ENCODE measurements around the gene PDZK1.
A peak's percentile ranks its signal among the peaks of the same experiment; 100 is the strongest.
"Not testable (repeated sequence)": the region's sequence is repeated elsewhere in the genome, so short reads cannot be mapped to it uniquely, and the experiment has no call there.

The PDZK1 gene

DNA sequence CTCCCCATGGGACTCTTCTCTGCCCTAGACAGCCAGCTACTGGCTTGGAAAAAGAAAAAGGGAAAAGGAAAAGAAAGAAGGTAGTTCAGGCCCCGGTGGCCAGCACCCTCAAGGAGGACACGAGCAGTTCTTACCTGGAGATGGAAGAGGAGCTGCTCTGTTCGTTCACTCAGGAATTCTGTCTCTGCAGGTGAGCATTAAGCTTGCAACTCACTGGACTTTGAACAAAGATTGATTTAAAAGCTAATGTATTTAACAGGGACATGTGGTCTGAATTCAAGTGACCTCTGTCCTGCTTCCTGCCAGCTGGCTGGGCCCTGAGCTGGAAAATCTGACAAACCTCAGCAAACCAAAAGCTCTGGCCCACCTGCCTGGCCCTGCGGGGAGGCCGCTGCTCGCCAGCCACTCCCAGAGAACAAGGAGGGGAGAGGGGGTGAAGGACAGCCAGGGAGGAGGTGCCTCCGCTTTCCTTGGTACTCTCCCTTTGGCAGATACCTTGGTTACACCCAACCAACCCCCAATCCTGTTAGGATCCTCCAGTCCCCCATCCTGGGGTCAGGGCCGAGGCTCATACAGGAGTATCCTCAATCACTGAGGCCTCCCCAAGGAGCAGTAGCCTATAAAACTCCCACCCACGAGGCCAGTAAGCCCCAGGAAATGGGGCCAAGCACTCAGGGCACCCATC lies at the start of gene PDZK1:
Gene PDZK1, minus strand, starts transcription at position 186 of the 685 bp plus-strand sequence. CDS start 19,347 bp downstream, outside the sequence.
- no peak for DNase-seq

DNA sequence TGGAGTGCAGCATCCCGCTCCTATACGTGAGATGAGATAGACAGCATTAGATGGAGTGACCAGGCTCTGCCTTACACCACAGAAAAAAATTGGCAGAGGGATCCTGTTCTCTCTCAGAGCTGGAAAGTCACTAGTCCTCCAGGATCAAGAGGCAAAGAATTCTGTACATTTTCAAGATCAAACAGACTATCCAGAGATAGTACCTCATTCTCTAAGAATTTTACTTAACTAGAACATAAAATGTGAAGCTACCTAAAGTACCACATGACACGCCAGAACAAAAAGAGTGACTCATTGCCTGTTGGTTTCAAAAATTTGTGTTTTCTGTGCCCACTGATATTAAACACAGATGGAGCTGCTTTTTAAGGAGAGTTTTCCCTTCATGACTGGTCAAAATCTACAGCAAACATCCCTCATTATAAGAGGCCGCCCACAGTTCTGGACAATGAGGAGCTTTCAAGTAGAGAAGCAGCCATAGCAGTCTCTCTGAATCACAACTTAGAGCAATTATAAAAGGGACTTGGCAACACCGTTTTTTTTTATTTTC lies 44.4 kb upstream of the PDZK1 start:
- DNase-seq = peak; percentile 65

DNA sequence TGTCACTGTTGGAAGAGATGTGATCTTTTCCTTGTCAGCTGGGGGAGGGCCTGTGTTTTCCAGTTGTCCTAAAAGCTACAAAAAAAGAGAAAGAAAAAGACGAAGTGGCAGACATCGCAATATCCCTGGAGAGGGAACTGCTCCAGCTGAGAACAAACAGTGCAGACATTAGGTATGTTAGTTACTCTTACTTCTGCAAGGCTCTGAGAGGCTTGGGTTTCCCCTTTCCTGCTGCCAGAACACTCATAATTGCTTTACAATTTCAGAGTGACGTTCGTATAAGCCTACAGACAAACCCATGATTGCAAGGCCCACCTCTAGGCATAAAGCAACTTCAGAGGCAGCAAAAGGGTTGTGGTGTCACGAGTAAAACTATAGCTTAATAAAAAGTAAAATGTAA lies 43.3 kb upstream of the PDZK1 start:
- no peak for DNase-seq

DNA sequence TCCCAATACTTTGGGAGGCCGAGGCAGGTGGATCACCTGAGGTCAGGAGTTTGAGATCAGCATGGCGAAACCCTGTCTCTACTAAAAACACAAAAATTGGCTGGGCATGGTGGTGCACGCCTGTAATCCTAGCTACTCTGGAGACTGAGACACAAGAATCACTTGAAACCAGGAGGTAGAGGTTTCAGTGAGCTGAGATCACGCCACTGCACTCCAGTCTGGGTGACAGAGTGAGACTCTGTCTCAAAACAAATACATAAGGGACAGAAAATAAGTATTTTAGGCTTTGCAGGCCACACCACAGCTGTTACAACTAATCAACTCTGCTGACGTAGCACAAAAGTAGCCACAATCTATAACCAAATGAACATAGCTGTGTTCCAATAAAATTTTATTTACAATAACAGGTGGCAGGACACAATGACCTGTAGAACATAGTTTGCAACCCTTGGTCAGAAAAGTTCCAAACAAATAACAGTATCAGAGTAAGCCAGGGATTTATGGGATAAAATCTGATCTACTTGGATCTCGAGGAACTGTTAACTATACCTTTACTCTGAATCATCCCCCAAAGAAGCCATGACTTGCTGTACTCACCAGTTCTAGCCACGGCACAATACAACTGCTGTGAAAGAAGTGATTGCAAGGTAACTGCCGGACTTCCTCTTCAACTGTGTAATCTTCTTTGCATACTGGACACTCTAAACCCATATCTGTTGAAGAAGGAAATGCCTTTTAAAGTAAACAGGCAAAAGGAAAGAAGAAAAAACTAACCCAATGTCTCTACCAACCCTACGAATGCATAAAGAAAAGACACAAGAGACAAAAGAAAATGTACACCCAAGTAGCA lies 40.5 kb upstream of the PDZK1 start:
- no peak for DNase-seq

DNA sequence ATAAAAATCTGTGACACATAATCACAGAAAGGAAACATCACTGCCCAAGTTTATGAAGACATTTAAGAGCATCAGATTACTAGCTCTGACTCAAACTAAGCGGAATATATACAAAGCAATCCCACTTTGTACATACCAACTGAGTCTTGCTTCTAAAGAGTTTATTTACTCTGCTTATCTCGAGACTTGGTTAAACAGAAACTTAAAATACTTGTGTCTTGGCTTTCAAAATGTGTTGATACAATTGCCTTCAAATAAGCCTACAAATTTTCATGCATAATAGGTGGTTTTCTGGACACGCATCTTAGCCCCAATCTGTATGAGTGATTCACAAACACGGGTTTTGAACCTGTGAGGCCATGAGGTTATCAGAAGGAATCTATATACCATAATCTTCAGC lies 33.1 kb upstream of the PDZK1 start:
- DNase-seq = no peak

DNA sequence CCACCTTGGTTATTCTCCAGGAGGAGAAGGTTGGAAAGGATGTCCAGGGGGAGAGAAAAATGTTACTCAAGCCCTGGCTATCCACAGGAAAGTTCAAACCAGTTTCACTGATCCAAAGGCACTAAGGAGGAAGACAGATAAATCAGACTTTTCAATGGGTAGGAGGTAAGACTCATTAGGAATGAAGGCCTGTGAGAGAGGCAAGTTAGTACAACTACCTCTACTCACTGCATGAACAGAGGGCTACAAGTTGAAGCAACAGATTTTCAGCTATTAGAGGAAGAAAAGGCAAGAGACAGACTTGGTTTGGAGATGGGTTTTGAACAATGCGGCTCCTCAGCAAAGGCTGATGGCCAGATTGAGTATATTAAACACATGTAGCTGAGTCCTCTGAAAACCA lies 29.0 kb upstream of the PDZK1 start:
- no peak for DNase-seq

DNA sequence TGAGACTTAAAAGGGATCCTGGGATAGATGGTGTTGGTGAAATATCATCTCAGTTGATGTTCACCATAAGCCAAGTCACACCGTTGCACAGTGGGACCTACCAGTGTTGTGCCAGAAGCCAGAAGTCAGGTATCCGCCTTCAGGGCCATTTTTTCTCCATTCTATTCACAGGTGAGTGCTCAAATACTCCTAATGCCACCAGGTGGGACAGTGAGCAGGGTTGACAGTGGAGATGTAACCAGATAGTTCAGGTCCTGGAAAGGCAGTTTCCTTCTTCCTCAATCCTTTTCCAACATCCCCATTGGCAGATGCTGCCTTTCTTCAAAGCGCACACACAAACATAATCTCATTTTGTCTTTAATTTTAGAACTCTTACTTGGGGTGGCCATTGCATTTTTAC lies 23.7 kb upstream of the PDZK1 start:
- no peak for DNase-seq

DNA sequence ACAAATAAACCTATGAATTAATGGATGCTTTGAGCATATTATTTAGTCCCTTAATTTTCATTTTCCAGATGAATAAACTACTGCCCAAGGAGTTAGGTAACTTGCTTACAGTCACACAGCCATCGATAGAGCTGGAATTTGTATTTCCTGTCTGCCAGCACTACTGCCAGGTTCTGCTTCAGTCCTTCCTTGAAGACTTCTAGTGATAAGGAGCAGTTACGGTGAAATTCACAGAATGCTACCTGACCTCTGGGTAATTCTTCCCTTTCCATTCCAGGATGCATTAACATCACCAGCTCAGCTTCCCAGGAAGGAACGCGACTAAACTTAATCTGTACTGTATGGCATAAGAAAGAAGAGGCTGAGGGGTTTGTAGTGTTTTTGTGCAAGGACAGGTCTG lies 23.3 kb upstream of the PDZK1 start:
- no peak for DNase-seq

DNA sequence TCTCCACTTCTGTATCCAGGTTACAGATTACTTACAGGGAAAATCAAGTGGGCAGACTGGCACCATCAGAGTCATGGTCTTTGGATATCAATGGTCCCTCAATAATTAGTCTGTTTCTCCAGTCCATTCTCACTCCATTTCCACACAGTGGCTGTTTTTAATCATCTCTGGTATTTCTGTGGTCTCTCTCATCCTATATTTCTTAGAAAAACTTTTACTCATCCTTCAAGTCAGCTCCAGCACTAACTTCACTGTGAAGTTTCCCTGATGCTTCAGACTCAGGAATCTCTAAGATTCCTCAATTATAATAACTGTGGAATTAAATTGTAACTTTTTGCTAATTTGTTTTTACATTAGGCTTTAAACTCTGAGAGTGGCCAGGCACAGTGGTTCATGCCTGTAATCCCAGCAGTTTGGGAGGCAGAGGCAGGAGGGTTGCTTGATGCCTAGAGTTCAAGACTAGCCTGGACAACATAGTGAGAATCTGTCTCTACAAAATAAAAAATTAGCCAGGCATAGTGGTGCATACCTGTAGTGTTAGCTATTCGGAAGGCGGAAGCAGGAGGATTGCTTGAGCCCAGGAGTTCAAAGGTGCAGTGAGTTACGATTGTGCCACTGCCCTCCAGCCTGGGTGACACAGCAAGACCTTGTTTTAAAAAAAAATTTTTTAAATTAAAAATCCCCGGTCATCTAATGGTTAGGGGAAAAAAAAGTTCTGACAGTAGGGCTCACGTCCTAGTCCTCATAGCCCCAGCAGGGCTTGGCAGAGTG lies 22.7 kb upstream of the PDZK1 start:
- DNase-seq = no peak

DNA sequence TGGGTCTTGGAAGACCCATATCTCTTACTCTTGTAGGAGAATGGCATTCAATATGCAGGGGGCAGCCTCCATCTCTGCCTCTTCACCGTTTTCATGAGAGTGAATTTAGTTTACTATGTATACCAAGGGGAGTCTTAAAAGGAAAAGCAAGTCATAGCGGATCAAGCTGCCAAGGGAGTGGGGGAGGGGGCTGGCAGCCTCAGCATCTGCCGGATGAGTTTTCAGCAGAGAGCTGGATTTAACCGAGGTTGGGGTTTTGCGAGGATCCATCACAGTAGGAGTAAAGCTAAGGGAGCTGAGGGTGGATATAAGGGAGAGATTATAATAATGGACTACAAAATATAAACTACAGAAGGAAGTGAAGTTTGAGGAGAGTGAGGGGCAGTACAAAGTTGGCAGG lies 22.0 kb upstream of the PDZK1 start:
- no peak for DNase-seq

DNA sequence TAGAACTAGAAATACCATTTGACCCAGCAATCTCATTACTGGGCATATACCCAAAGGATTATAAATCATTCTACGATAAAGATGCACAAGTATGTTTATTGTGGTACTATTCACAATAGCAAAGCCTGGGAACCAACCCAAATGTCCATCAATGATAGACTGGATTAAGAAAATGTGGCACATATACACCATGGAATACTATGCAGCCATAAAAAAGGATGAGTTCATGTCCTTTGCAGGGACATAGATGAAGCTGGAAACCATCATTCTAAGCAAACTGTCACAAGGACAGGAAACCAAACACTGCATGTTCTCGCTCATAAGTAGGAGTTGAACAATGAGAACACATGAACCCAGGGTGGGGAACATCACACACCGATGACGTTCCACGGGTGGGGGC lies 19.0 kb upstream of the PDZK1 start:
- DNase-seq = not testable (repeated sequence)

DNA sequence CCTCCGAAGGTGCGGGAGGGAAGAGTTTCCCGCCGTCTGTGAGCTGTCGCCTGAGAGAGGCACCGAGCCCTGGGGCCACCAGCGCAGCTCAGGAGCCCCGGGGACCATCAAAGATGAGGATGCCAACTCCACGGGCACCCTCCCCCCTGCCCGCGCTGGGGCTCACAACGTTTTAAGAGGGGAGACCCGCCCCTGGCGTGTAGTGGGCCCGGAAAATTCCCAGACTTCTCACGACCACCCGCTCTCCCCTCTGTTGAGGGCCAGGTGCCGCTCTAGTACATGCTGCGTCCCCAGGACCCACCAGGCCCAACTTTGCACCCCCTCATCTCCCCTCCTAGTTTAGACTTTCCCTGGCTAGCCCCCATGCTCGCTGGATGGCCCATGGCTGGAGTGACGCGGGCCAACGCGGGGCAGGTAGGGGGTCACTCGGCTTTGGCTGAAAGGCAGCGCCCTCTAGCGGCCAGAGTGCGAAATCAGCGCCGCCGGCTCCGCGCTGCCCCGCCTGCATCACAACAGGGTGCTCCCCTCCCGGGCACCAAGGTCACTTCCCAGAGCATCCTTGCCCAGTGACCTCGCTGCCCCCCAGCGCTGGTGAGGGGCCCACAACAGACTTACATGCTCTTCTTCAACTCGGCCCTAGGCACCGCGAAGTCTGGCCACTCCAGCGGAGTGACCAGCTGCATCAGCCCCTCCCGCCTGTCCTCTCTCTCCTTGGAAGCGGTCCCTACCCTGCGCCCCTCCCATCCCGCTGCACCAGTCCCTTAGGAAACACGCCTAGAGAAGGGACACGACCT lies 13.9 kb upstream of the PDZK1 start:
- peak; percentile 21 for DNase-seq

DNA sequence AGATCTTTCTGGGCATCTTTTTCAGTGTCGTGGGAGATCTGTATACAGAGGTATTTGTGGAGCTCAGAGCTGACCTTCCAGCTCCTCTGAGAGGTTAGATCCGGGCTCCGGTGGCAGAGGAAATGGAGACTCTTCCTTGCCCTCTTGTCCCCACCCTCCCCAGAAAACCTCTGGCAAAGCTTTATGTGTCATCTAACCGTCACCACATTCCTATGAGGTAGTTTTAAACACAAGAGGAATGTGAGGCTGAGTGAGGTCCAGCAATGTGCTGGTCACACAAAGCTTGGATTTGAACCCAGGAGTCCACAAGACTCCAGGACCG lies 13.3 kb upstream of the PDZK1 start:
- no peak for DNase-seq

DNA sequence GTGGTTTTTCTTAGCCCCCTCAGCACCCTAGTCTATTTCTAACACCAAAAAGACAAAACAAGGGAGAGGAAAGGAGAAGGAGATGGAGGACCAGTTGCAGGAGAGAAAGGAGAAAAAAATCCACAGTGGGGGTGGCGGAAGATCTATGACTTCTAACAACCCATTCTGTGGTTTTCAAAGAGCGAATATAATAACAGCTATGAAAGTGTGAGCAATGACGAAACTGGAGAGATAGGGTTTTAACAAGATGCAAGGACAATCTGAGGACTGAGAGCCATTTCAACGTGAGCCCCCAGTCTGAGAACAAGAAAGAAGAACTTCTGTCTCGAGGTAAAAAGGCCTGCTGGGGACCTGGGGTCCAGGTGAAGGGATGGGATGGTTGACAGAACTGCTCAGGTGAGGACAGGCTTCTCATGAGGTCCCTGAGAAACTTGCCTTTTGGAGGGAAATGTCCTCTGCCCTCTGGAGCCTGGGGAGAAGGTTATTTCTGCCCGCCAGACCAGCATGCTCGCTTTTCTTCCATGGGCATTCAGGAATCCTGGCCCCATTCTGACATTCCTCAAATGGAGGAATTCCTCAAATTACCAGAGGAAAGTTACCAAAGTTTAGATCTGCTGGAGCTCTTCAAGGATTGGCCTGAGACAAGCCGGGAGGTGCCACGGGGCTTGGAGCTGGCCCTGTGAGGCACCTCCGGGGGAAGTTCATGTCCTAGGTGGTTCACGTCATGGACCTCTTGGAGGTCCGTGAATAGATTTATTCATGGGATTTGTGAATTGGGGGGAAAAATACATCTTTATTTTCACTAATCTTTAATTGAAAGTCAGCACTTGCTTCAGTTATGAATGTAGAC lies 12.3 kb upstream of the PDZK1 start, which contains the start of gene CD160:
Gene CD160, plus strand, starts transcription at position 270 of the 850 bp plus-strand sequence. CDS start 8,829 bp downstream, outside the sequence.
- no peak for DNase-seq

DNA sequence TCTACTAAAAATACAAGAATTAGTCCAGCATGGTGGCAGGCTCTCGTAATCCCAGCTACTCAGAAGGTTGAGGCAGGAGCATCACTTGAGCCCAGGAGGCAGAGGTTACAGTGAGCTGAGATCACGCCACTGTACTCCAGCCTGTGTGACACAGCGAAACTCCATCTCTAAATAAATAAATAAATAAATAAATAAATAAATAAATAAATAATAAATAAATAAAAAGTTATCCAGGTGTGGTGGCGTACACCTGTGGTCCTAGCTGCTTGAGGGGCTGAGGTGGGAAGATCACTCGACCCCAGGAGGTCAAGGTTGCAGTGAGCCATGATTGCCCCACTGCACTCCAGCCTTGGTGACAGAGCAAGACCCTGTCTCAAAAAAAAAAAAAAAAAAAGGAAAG lies 11.3 kb upstream of the PDZK1 start:
- not testable (repeated sequence) for DNase-seq

DNA sequence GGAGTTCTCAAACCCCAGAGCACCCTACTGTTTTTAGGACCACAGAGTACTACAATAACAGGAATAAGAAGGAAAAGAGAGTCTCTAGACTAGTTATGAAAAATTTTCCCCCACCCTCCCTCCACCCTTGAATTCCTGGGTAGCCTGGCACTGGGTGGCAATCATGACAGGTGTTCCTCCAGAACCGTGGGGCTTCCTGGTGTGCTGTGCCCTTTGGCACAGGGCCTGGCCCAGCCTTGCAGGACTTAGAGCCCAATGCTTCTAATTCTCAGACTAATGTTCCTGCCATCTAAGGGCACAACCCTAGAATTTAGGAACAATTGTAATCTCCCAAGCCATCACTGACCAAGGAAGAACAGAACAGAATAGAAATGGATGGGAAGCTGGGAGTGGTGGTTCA lies 10.7 kb upstream of the PDZK1 start:
- DNase-seq = no peak

DNA sequence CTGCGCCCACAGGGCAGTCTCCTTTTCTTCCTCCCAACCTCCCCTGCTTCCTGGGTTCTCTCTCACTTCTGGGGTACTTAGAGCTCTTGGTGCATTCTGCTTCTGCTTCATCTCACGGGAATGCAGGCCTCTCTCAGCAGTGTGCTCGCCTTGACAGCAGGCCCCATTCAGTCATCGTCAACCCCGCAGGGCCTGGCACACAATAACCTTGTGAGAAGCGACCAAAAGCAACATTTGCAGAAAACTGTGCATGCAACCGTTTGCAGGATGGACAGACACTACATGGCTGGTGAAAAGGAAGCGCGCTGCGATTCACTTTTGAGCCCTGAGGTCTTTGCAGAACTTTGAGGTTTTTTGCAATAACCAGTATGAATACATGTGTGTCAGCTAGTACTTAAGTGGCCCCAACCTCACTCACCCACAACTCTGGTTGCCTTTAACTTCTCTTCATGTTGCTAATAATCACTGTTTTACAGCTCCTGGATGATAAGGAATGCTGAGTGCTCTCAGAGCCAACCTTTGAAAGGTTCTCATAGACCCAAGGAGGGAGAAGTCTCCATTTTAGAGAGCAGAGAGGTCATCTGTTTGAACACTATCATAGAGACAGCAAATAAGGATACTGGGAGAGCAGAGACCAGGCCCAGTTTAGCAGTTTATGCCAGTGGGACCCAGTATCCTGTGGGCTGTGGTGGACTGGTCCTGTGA lies 9.6 kb upstream of the PDZK1 start:
- DNase-seq = no peak

DNA sequence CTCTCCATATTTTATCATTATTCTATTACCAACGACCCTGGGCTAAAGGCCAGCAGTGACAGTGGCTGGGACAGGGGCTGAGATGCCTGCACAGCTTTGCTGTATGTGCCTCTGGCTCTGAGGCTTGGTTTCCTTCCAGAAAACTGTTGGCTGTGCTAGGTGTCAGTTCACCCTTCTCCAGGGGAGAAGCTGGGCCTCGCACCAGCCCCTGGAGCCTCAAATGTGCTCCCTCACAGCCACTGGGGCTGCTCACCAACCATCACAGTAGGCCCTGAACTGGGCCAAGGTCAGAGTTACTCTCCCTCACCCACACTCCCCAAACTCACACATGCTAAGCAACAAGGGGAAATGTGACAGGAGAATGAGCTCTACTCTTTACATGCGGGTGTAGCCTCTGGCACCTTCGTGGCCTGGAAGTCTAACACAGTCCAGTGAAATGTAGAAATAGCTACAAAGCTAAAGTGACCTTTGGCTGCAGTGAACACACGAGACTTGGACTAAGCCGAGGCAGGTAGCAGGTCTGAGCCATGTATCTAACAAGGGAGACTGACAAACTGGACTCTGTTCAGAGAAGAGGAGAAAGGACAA lies 7.5 kb upstream of the PDZK1 start:
- no peak for DNase-seq

DNA sequence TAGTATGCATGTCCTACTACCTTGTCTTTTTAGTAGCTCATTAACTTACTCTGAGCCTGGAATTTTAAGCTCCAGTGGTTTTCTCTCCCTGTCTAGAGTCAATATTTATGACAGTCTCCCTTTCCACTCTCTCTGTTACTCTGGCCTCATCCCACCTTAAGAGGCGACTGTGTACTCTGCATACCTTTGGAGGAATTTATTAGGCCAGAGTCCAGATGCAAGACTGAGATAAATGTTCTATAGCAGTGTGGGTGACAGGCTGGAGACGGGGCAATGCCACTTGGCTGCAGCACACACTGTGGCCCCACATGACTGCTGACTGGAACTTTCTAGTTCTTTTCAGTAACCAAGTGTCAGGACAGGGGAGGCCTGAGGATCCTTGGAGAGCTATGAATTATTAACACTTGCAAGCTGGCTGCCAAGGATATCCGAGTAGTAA lies 4.1 kb upstream of the PDZK1 start:
- no peak for DNase-seq

DNA sequence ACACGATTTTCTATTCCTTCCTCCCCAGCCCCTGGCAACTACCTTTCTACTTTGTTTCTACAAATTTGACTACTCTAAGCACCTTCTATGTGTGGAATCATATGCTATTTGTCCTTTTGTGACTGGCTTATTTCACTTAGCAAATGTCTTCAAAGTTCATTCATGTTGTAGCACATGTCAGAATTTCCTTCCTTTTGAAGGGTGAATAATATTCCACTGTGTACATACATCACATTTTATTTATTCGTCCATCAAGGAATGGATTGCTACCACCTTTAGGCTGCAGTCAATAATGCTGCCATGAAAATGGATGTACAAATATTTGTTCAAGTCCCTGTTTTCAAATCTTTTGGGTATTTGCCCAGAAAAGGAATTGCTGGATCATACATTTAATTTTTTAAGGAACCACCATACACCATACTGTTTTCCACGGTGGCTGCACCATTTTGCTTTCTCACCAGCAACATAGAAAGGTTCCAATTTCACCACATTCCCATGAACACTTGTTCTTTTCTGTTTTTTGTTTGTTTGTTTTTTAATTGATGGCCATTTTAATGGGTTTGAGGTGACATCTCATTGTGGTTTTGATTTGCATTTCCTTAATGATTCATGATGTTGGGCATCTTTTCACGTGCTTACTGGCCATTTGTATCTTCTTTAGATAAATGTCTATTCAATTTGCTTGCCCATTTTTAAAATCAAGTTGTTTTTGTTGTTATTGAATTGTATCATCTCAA lies 3.3 kb upstream of the PDZK1 start:
- DNase-seq = no peak
